Epithelial cell of proximal tubule (primary cell): ENCODE measurements around the gene DQX1. TPM values are rescaled to one million over a fixed set of nuclear protein-coding genes. Genes with fewer than 3 reads are reported as not detected.

Source experiments
- DNase-seq: peaks from one replicate; pipeline ENCODE4 v3.0.0-alpha.2; 2011; ENCODE audit warnings: low read depth
- H3K4me3 ChIP-seq: 2 replicates; pipeline ENCODE4 v1.5.1; 2011; ENCODE audit warnings: low read depth, mild to moderate bottlenecking, low read length
- total RNA-seq: library from RNA; depleted of rRNA; stranded (reverse); fragments of >200 nt; gene quantifications from 2 replicates; pipeline ENCODE4 v1.2.3, GENCODE V29; 2015
- TF ChIP-seq, protein P1 (sequence below): conservative IDR thresholded peaks from 2 replicates; pipeline ENCODE4 v1.5.1; 2012; ENCODE audit warnings: low read depth, mild to moderate bottlenecking, low read length

DQX1 gene
- total RNA-seq, 1 donor from 2014 or later: not detected

DNA sequence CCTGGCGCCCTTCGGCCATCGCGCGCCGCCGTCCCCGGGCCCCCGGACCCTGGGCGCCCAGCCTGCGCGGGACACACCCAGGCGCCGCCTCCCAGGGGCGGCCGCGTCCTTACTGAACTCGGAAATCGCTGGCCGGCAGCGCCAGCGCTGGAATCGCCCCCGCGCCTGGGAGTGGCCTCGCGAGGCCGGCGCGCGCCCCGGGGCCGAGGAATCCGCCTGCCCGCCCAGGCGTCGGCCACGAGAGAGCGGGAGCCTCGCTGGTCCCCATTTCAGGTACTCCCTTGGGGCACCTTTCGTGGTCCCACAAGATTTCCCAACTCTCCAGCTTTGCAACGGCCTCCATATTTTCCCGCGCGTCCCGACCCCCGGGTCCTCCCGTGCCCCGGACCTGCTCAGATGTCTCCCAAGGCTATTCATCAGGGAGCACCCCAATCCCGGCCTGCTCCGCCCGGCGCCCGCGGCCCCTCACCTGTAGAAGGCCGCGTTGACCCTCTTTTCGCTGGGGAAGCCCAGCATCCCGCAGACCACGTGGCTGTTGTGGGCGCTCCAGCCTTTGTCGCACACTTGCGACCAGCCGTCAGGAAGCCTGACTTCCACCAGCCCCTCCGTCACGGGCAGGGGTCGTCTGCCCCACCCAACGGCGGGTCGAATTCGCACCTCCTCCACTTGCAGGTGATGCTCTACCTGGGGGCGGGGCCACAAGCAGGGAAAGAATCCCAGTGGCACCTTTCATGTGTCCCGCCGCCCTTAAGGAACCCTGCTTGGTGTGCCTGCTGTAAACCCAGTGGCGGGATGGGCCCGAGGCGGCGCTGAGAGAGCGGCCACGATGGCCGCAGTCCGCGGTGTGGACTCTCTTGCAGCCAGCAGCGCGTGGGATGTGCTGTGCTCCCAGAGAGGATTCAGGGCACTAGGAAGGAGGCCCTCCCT, 23.1 kb upstream of the DQX1 start:
- DNase-seq: no peak
- H3K4me3 ChIP-seq: peak overlapping the region; percentile 71
- TF ChIP-seq, protein P1, sequence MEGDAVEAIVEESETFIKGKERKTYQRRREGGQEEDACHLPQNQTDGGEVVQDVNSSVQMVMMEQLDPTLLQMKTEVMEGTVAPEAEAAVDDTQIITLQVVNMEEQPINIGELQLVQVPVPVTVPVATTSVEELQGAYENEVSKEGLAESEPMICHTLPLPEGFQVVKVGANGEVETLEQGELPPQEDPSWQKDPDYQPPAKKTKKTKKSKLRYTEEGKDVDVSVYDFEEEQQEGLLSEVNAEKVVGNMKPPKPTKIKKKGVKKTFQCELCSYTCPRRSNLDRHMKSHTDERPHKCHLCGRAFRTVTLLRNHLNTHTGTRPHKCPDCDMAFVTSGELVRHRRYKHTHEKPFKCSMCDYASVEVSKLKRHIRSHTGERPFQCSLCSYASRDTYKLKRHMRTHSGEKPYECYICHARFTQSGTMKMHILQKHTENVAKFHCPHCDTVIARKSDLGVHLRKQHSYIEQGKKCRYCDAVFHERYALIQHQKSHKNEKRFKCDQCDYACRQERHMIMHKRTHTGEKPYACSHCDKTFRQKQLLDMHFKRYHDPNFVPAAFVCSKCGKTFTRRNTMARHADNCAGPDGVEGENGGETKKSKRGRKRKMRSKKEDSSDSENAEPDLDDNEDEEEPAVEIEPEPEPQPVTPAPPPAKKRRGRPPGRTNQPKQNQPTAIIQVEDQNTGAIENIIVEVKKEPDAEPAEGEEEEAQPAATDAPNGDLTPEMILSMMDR: no peak

DNA sequence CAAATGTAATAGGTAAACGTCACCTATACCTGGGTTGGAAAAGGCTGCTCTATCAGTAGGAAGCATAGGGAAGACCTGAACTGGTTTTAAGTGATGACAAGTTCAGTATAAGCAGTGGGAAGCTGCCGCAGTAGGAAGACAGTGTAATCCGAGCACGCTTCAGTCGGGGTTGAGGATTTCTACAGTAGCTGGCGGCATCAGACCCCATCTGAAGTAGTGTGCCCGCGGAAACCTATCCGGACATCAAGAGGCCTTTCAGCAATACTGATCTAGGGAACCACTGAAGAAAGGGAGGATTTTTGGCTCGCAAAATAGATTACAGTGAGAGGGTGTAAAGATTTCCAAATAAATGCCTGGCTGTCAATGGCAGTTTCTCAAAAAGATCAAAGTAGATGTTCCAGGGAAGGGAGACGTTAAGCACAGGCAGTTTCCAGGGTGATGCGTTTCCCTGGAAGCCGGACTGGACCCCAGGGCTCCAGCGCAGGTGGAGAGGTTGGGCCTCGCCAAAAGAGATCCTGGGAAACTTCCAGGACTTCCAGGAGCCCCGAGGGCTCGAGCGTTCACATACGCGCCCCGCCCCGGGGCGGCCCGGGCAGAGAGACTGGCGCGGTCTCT, 22.4 kb upstream of the DQX1 start:
- H3K4me3 ChIP-seq: peak overlapping the region; percentile 71
- TF ChIP-seq, protein P1: no peak
- no peak for DNase-seq

DNA sequence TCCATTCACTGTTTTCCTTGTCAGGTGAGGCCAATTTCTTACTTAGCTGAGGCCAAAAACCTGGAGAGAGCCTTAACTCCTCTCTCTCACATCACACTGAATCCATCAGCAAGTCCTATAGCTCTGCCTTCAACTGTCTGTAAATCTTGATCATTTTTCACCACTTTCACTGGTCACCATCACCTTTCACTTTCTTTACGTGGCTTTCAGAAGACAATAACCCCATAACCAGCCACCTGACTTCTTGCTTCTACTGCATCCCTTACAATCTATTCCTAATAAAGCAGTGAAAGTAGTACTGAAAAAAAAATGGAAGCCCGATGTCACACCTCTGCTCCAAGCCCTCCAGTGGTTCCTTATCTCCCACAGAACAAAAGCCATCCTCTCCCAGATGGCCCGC, 20.0 kb upstream of the DQX1 start:
- TF ChIP-seq, protein P1: no peak
- no peak overlapping the region for H3K4me3 ChIP-seq
- no peak for DNase-seq

DNA sequence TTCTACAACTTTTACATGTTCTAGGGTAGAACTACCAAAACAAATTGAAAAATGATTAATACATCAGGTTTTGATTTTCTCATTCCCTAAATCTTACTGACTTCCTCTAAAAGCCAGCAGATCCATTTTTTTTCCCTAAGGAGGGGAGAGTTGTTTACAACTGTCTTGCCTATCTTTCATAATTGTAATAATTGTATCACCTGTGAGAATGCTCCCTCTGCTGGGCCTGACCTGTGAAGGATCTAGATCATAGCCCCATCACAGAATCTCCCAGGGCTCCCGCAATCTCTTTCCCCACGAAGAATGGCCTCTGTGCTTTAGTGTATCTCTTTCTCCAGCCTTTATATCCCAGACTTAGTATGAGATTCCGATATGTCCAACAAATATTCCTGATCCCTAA, 18.6 kb upstream of the DQX1 start:
- no peak overlapping the region for H3K4me3 ChIP-seq
- TF ChIP-seq, protein P1: peak; percentile 41
- no peak for DNase-seq

DNA sequence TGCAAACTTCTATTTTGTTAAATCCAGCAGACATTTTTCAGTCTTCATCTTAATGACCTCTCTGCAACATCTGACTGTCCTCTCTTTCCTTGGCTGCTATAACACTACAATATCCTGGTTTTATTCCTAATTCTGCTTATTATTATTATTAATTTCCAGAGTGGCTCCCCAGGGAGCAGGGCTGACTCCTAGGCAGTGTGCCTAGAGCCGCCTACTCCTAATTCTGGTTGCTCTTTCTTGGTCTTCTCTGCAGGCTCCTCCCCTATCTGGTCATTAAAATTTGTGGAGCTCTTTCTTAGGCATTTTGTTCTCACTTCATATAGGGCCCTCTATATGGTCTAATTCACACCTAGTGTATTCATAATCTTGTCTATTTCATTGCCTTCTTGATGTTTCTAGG, 16.9 kb upstream of the DQX1 start:
- no peak for DNase-seq
- no peak overlapping the region for H3K4me3 ChIP-seq
- TF ChIP-seq, protein P1: no peak

DNA sequence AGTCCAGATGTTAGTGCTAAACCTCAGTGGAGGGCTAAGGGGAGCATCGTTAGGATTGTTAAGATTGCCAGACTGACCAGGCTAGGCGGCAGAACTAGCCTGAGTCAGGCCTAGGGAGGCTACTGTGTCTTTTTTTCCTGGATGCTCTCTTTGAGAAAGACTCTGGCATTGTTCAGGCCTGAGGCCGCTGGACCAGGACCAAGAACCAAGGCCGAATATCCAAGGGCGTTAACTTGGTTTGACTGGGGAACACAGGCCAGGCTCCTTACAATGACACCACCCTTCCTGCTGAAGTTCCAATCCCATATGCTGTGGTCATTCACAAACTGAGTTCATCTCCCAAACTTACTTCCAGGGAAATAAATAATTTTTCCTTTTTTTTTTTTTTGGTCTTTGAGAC, 14.3 kb upstream of the DQX1 start:
- DNase-seq: no peak
- no peak overlapping the region for H3K4me3 ChIP-seq
- TF ChIP-seq, protein P1: no peak
